ENCODE data around the gene GPR84.

- TF ChIP-seq CTCF (IDR thresholded peaks at IDR 0.05) = no peak
- no peak for TF ChIP-seq POLR2A (IDR thresholded peaks at IDR 0.05)
These were observed 668 bp downstream of the GPR84 start for GRCh38 chr12:54363618-54364017.
